LoVo (cell line): ENCODE data around the gene OR51E1.

Experiments used
- DNase-seq: peaks from one replicate; pipeline ENCODE4 v3.0.0-alpha.2; 2016; ENCODE audit warnings: low spot score

The OR51E1 gene

GRCh38 chr11:4643682-4644081 lies at the start of gene OR51E1:
TSS of gene OR51E1 (plus strand) at chr11:4643982. CDS start at chr11:4652527, 8,545 bp downstream.
- no peak for DNase-seq

- DNase-seq, result no peak
These were observed 38.7 kb upstream of the OR51E1 start for GRCh38 chr11:4605057-4605456.

- no peak for DNase-seq
These were observed 37.4 kb upstream of the OR51E1 start for GRCh38 chr11:4606231-4607015.

- no peak for DNase-seq
These were observed 36.7 kb upstream of the OR51E1 start for GRCh38 chr11:4607096-4607495.

- peak; percentile 92 for DNase-seq
These were observed 35.8 kb upstream of the OR51E1 start, which contains the start of gene TRIM68 for GRCh38 chr11:4607781-4608666. TSS of gene TRIM68 (minus strand) at chr11:4608231. CDS start at chr11:4605504, 2,727 bp downstream.

GRCh38 chr11:4610258-4610935 lies 33.4 kb upstream of the OR51E1 start:
- DNase-seq, result no peak

GRCh38 chr11:4611986-4612385 lies 31.8 kb upstream of the OR51E1 start:
- DNase-seq, result no peak

- DNase-seq, result no peak
These were observed 27.8 kb upstream of the OR51E1 start for GRCh38 chr11:4615856-4616444.

- no peak for DNase-seq
These were observed 24.3 kb upstream of the OR51E1 start for GRCh38 chr11:4619514-4619913.

- peak; percentile 69 for DNase-seq
These were observed 17.3 kb upstream of the OR51E1 start for GRCh38 chr11:4626207-4627099.

GRCh38 chr11:4636136-4636535 lies 7.6 kb upstream of the OR51E1 start:
- no peak for DNase-seq

GRCh38 chr11:4636962-4637661 lies 6.7 kb upstream of the OR51E1 start, which contains the start of gene OR51D1:
TSS of gene OR51D1 (plus strand) at chr11:4637477. CDS start at chr11:4639791, 2,314 bp downstream.
- peak; percentile 53 for DNase-seq

GRCh38 chr11:4637662-4638047 lies 6.1 kb upstream of the OR51E1 start:
- DNase-seq, result no peak

GRCh38 chr11:4639931-4640330 lies 3.9 kb upstream of the OR51E1 start:
- no peak for DNase-seq

GRCh38 chr11:4641501-4641900 lies 2.3 kb upstream of the OR51E1 start:
- no peak for DNase-seq

GRCh38 chr11:4642043-4642442 lies 1.7 kb upstream of the OR51E1 start:
- DNase-seq, result no peak

GRCh38 chr11:4643076-4643475 lies 706 bp upstream of the OR51E1 start:
- DNase-seq, result no peak

- no peak for DNase-seq
These were observed 451 bp downstream of the OR51E1 start for GRCh38 chr11:4644233-4644632.

- no peak for DNase-seq
These were observed 2.2 kb downstream of the OR51E1 start for GRCh38 chr11:4645974-4646373.

- DNase-seq, result no peak
These were observed 4.0 kb downstream of the OR51E1 start for GRCh38 chr11:4647766-4648165.
